Measurements from ENCODE around the gene VPS16. TPM values are rescaled to one million over a fixed set of nuclear protein-coding genes. Genes with fewer than 3 reads are reported as not detected.

The VPS16 gene
- total and polyA plus RNA-seq, 4 donors, result 14.5 to 24.3 (median 16.1) TPM

DNA sequence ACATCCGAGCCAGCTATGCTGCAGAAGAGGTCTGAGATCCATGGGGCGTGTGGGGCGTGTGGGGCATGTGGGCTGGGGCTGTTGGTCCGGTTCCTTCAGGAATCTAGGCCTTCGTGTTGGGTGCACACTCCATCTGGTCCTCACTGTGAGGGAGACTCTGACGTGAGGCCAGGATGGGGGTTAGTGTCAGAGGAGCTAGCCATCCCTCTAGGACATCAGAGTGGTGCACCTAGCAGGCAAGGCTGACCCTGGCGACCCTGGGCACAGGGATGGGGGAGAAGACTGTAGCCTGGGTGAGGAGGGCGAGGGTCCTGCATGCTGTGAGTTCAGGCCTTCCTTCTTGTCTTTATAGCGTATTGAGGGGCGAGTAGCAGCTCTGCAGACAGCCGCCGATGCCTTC, 24.1 kb downstream of the VPS16 start (continued):
- TF ChIP-seq, protein P1, sequence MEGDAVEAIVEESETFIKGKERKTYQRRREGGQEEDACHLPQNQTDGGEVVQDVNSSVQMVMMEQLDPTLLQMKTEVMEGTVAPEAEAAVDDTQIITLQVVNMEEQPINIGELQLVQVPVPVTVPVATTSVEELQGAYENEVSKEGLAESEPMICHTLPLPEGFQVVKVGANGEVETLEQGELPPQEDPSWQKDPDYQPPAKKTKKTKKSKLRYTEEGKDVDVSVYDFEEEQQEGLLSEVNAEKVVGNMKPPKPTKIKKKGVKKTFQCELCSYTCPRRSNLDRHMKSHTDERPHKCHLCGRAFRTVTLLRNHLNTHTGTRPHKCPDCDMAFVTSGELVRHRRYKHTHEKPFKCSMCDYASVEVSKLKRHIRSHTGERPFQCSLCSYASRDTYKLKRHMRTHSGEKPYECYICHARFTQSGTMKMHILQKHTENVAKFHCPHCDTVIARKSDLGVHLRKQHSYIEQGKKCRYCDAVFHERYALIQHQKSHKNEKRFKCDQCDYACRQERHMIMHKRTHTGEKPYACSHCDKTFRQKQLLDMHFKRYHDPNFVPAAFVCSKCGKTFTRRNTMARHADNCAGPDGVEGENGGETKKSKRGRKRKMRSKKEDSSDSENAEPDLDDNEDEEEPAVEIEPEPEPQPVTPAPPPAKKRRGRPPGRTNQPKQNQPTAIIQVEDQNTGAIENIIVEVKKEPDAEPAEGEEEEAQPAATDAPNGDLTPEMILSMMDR (IDR thresholded peaks at IDR 0.05; ENCODE audit: low read depth, low read length, missing input control), result no peak
- no peak for TF ChIP-seq YY1 (IDR thresholded peaks at IDR 0.05)
- no peak for TF ChIP-seq TAF1 (conservative IDR thresholded peaks at IDR 0.05)
- TF ChIP-seq FOXA2 (IDR thresholded peaks at IDR 0.05), result no peak
- TF ChIP-seq RXRA (IDR thresholded peaks at IDR 0.05), result no peak
- TF ChIP-seq, protein P2, sequence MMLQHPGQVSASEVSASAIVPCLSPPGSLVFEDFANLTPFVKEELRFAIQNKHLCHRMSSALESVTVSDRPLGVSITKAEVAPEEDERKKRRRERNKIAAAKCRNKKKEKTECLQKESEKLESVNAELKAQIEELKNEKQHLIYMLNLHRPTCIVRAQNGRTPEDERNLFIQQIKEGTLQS (IDR thresholded peaks at IDR 0.05), result no peak

DNA sequence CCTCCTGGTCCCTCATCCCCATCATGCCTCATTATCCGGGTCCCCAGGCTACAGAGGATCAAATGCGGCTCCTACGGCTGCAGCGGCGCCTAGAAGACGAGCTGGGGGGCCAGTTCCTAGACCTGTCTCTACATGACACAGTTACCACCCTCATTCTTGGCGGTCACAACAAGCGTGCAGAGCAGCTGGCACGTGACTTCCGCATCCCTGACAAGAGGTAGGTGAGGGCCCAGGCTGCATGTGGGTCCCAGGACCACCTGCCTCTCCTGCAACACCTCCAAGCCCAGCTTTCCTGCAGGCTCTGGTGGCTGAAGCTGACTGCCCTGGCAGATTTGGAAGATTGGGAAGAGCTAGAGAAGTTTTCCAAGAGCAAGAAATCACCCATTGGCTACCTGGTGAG, 24.6 kb downstream of the VPS16 start:
- H3K9ac ChIP-seq (ENCODE audit: low read depth in 1 of 2, low read length in 2 of 2), result no peak overlapping the region
- no peak for DNase-seq (ENCODE audit: low spot score)
- H3K36me3 ChIP-seq (ENCODE audit: control insufficient read depth in 4 of 4, insufficient read depth in 3 of 4, low read depth in 1 of 4, low read length in 3 of 4), result peaks cover 5 to 45% (median 9%) of the 10 kb centered on the region in 4 donors
- H3K27ac ChIP-seq (ENCODE audit: low read depth in 1 of 2, low read length in 2 of 2), result no peak overlapping the region
- TF ChIP-seq NR2F2 (IDR thresholded peaks at IDR 0.05), result no peak
- TF ChIP-seq, protein P3, sequence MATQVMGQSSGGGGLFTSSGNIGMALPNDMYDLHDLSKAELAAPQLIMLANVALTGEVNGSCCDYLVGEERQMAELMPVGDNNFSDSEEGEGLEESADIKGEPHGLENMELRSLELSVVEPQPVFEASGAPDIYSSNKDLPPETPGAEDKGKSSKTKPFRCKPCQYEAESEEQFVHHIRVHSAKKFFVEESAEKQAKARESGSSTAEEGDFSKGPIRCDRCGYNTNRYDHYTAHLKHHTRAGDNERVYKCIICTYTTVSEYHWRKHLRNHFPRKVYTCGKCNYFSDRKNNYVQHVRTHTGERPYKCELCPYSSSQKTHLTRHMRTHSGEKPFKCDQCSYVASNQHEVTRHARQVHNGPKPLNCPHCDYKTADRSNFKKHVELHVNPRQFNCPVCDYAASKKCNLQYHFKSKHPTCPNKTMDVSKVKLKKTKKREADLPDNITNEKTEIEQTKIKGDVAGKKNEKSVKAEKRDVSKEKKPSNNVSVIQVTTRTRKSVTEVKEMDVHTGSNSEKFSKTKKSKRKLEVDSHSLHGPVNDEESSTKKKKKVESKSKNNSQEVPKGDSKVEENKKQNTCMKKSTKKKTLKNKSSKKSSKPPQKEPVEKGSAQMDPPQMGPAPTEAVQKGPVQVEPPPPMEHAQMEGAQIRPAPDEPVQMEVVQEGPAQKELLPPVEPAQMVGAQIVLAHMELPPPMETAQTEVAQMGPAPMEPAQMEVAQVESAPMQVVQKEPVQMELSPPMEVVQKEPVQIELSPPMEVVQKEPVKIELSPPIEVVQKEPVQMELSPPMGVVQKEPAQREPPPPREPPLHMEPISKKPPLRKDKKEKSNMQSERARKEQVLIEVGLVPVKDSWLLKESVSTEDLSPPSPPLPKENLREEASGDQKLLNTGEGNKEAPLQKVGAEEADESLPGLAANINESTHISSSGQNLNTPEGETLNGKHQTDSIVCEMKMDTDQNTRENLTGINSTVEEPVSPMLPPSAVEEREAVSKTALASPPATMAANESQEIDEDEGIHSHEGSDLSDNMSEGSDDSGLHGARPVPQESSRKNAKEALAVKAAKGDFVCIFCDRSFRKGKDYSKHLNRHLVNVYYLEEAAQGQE (IDR thresholded peaks at IDR 0.05), result no peak
- no peak for TF ChIP-seq GABPA (IDR thresholded peaks at IDR 0.05 in 1 of 2, conservative IDR thresholded peaks at IDR 0.05 in 1 of 2)
- no peak for TF ChIP-seq YY1 (IDR thresholded peaks at IDR 0.05)
- H3K9me3 ChIP-seq (ENCODE audit: control insufficient read depth in 4 of 4, low read length in 3 of 4), result no peaks in the 10 kb centered on the region
- H3K4me3 ChIP-seq (ENCODE audit: low read depth in 1 of 3, low read length in 3 of 3), result no peak overlapping the region
- H3K4me1 ChIP-seq (ENCODE audit: control insufficient read depth in 4 of 4, insufficient read depth in 4 of 4, low read length in 3 of 4), result no peaks in the 10 kb centered on the region
- WGBS, result 99% methylated on average over 10 of the region's 10 CpGs
- H3K27me3 ChIP-seq (ENCODE audit: control insufficient read depth in 4 of 4, insufficient read depth in 4 of 4, low read length in 3 of 4), result no peaks in the 10 kb centered on the region

DNA sequence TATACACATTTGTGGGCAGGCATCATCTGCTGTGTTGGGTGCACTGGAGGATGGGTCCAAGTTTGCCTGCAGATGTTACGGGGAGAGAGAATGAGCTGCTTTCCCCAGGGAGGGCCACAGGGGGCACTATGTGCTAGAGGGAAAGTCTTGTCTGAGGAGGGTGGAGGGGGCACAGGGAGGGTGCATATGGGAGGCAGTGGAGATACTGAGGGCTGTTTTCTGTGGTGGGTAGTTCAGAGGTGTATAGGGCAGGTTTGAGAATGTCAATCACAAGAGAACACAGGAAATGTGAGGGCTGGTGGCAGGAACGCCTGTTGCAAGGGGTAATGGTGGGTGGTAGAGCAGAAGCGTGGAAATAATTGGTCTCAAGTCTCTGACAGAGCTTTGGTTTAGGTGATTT, 25.1 kb downstream of the VPS16 start:
- no peak for DNase-seq (ENCODE audit: low spot score)
- no peak overlapping the region for H3K27ac ChIP-seq (ENCODE audit: low read depth in 1 of 2, low read length in 2 of 2)
- H3K9ac ChIP-seq (ENCODE audit: low read depth in 1 of 2, low read length in 2 of 2), result no peak overlapping the region
- H3K4me3 ChIP-seq (ENCODE audit: low read depth in 1 of 3, low read length in 3 of 3), result no peak overlapping the region
- TF ChIP-seq, protein P4, sequence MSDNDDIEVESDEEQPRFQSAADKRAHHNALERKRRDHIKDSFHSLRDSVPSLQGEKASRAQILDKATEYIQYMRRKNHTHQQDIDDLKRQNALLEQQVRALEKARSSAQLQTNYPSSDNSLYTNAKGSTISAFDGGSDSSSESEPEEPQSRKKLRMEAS (IDR thresholded peaks at IDR 0.05), result no peak
- no peak for TF ChIP-seq HNF4G (IDR thresholded peaks at IDR 0.05)
- TF ChIP-seq FOXA1 (IDR thresholded peaks at IDR 0.05), result no peak
- TF ChIP-seq, protein P1 (IDR thresholded peaks at IDR 0.05; ENCODE audit: low read depth, low read length, missing input control), result no peak
- WGBS, result 94% methylated on average over 3 of the region's 3 CpGs
- H3K36me3 ChIP-seq (ENCODE audit: control insufficient read depth in 4 of 4, insufficient read depth in 3 of 4, low read depth in 1 of 4, low read length in 3 of 4), result peaks cover 5 to 43% (median 9%) of the 10 kb centered on the region in 4 donors
- H3K27me3 ChIP-seq (ENCODE audit: control insufficient read depth in 4 of 4, insufficient read depth in 4 of 4, low read length in 3 of 4), result no peaks in the 10 kb centered on the region
- no peaks in the 10 kb centered on the region for H3K4me1 ChIP-seq (ENCODE audit: control insufficient read depth in 4 of 4, insufficient read depth in 4 of 4, low read length in 3 of 4)
- no peaks in the 10 kb centered on the region for H3K9me3 ChIP-seq (ENCODE audit: control insufficient read depth in 4 of 4, low read length in 3 of 4)
